HEK293 (cell line): ENCODE results near the gene CTDNEP1.

ENCODE experiments used
- CTCF ChIA-PET: fragments of 350-600 bp; formaldehyde crosslinking; extraction: SDS; loops from one replicate; lab custom pipeline; 2021; ENCODE audit warnings: antibody characterized with exemption; lab: Yijun Ruan, JAX
- POLR2A ChIA-PET: fragments of 300-600 bp; formaldehyde crosslinking; extraction: SDS; loops from one replicate; lab custom pipeline; 2020; ENCODE audit warnings: antibody characterized with exemption, inconsistent platforms; lab: Yijun Ruan, JAX
- H3K27ac ChIP-seq: fragments of 200-500 bp; sonication (Bioruptor generic); 2 replicates; pipeline ENCODE4 v1.5.1; 2014; ENCODE audit warnings: low read depth, low read length, control low read depth, inconsistent platforms; ENCODE audit errors: extremely low read depth
- H3K36me3 ChIP-seq, 2 experiments: fragments of 200-500 bp in 1 of 2; sonication (Bioruptor generic) in 1 of 2; 1 replicate in 1 of 2; 2 replicates in 1 of 2; pipeline ENCODE4 v1.5.1; 2014 to 2017; ENCODE audit warnings: inconsistent platforms in 2 of 2, low read length in 2 of 2; ENCODE audit not compliant: control insufficient read depth in 2 of 2, insufficient read depth in 1 of 2
- H3K4me1 ChIP-seq: fragments of 200-500 bp; sonication (Bioruptor generic); 2 replicates; pipeline ENCODE4 v1.5.1; 2014; ENCODE audit warnings: mild to moderate bottlenecking, low read length, inconsistent platforms; ENCODE audit not compliant: control insufficient read depth, insufficient read depth
- H3K4me3 ChIP-seq: 2 replicates; pipeline ENCODE4 v1.5.1; 2011; ENCODE audit warnings: low read depth, mild to moderate bottlenecking, control low read depth, low read length, moderate library complexity
- H3K9me3 ChIP-seq: fragments of 200-500 bp; sonication (Bioruptor generic); 2 replicates; pipeline ENCODE4 v1.5.1; 2014; ENCODE audit warnings: low read depth, low read length, inconsistent platforms; ENCODE audit not compliant: control insufficient read depth, insufficient read depth
- GLI2 ChIP-seq: fragments of 450-650 bp; formaldehyde crosslinking; IDR thresholded peaks from 2 replicates; pipeline ENCODE4; 2017; ENCODE audit warnings: missing biosample characterization, missing genetic modification characterization, low read depth, borderline replicate concordance
- GLIS2 ChIP-seq: fragments of 450-650 bp; formaldehyde crosslinking; IDR thresholded peaks from 2 replicates; pipeline ENCODE4 v1.5.1; 2016; ENCODE audit warnings: missing biosample characterization, missing genetic modification characterization
- SP3 ChIP-seq: fragments of 450-650 bp; formaldehyde crosslinking; IDR thresholded peaks from 2 replicates; pipeline ENCODE4 v1.5.1; 2016; ENCODE audit warnings: missing biosample characterization, missing genetic modification characterization
- ZFHX2 ChIP-seq: fragments of 450-650 bp; formaldehyde crosslinking; conservative IDR thresholded peaks from 2 replicates; pipeline ENCODE4 v1.5.1; 2016; ENCODE audit warnings: missing biosample characterization, missing genetic modification characterization
- ZNF121 ChIP-seq: fragments of 450-650 bp; formaldehyde crosslinking; IDR thresholded peaks from 2 replicates; pipeline ENCODE4 v1.5.1; 2016; ENCODE audit warnings: missing biosample characterization, missing genetic modification characterization
- ZNF133 ChIP-seq: fragments of 450-650 bp; formaldehyde crosslinking; IDR thresholded peaks from 2 replicates; pipeline ENCODE4 v1.5.1; 2016; ENCODE audit warnings: missing biosample characterization, missing genetic modification characterization
- ZNF202 ChIP-seq: fragments of 450-650 bp; formaldehyde crosslinking; IDR thresholded peaks from 2 replicates; pipeline ENCODE4 v1.5.1; 2016; ENCODE audit warnings: missing biosample characterization, missing genetic modification characterization, borderline replicate concordance
- ZNF335 ChIP-seq: fragments of 450-650 bp; formaldehyde crosslinking; conservative IDR thresholded peaks from 2 replicates; pipeline ENCODE4 v1.5.1; 2016; ENCODE audit warnings: missing biosample characterization, missing genetic modification characterization
- ZNF521 ChIP-seq: fragments of 450-650 bp; formaldehyde crosslinking; IDR thresholded peaks from 2 replicates; pipeline ENCODE4 v1.5.1; 2017; ENCODE audit warnings: missing biosample characterization, mild to moderate bottlenecking, missing genetic modification characterization
- ZNF580 ChIP-seq: fragments of 450-650 bp; formaldehyde crosslinking; IDR thresholded peaks from 2 replicates; pipeline ENCODE4 v1.5.1; 2016; ENCODE audit warnings: missing biosample characterization, missing genetic modification characterization
- ZNF791 ChIP-seq: fragments of 450-650 bp; formaldehyde crosslinking; IDR thresholded peaks from 2 replicates; pipeline ENCODE4 v1.5.1; 2016; ENCODE audit warnings: missing biosample characterization, missing genetic modification characterization
- ZSCAN30 ChIP-seq: fragments of 450-650 bp; IDR thresholded peaks from 2 replicates; pipeline ENCODE4 v1.5.1; 2018; ENCODE audit warnings: missing biosample characterization, mild to moderate bottlenecking, missing genetic modification characterization, moderate library complexity
- ZXDB ChIP-seq: fragments of 450-650 bp; formaldehyde crosslinking; IDR thresholded peaks from 2 replicates; pipeline ENCODE4 v1.5.1; 2016; ENCODE audit warnings: missing biosample characterization, missing genetic modification characterization
- TF ChIP-seq, protein P1 (sequence below): sonication (generic); formaldehyde crosslinking; IDR thresholded peaks from 2 replicates; pipeline ENCODE4 v1.8.1; 2022; ENCODE audit warnings: mild to moderate bottlenecking, moderate library complexity, missing genetic modification reagents
- TF ChIP-seq, protein P2 (sequence below): fragments of 450-650 bp; formaldehyde crosslinking; conservative IDR thresholded peaks from 2 replicates; pipeline ENCODE4 v1.5.1; 2016; ENCODE audit warnings: low read depth, missing biosample characterization, missing genetic modification characterization
- TF ChIP-seq, protein P3 (sequence below): fragments of 450-650 bp; formaldehyde crosslinking; IDR thresholded peaks from 2 replicates; pipeline ENCODE4 v1.5.1; 2016; ENCODE audit warnings: missing biosample characterization, missing genetic modification characterization

The CTDNEP1 gene

GRCh38 chr17:7250695-7251627 is 573 bp downstream of the CTDNEP1 start (continued):
- TF ChIP-seq ZNF580: no peak
- TF ChIP-seq ZNF521 (tag by site-specific recombination): no peak
- TF ChIP-seq SP3 (tag by site-specific recombination): no peak
- peak; percentile 59 for TF ChIP-seq ZNF335 (tag by site-specific recombination)
- TF ChIP-seq ZNF133 (tag by site-specific recombination): no peak
- no peak for TF ChIP-seq GLI2 (tag by site-specific recombination)
- TF ChIP-seq, protein P1, sequence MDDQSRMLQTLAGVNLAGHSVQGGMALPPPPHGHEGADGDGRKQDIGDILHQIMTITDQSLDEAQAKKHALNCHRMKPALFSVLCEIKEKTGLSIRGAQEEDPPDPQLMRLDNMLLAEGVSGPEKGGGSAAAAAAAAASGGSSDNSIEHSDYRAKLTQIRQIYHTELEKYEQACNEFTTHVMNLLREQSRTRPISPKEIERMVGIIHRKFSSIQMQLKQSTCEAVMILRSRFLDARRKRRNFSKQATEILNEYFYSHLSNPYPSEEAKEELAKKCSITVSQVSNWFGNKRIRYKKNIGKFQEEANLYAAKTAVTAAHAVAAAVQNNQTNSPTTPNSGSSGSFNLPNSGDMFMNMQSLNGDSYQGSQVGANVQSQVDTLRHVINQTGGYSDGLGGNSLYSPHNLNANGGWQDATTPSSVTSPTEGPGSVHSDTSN (CRISPR knock-in tag): no peak
- TF ChIP-seq, protein P2, sequence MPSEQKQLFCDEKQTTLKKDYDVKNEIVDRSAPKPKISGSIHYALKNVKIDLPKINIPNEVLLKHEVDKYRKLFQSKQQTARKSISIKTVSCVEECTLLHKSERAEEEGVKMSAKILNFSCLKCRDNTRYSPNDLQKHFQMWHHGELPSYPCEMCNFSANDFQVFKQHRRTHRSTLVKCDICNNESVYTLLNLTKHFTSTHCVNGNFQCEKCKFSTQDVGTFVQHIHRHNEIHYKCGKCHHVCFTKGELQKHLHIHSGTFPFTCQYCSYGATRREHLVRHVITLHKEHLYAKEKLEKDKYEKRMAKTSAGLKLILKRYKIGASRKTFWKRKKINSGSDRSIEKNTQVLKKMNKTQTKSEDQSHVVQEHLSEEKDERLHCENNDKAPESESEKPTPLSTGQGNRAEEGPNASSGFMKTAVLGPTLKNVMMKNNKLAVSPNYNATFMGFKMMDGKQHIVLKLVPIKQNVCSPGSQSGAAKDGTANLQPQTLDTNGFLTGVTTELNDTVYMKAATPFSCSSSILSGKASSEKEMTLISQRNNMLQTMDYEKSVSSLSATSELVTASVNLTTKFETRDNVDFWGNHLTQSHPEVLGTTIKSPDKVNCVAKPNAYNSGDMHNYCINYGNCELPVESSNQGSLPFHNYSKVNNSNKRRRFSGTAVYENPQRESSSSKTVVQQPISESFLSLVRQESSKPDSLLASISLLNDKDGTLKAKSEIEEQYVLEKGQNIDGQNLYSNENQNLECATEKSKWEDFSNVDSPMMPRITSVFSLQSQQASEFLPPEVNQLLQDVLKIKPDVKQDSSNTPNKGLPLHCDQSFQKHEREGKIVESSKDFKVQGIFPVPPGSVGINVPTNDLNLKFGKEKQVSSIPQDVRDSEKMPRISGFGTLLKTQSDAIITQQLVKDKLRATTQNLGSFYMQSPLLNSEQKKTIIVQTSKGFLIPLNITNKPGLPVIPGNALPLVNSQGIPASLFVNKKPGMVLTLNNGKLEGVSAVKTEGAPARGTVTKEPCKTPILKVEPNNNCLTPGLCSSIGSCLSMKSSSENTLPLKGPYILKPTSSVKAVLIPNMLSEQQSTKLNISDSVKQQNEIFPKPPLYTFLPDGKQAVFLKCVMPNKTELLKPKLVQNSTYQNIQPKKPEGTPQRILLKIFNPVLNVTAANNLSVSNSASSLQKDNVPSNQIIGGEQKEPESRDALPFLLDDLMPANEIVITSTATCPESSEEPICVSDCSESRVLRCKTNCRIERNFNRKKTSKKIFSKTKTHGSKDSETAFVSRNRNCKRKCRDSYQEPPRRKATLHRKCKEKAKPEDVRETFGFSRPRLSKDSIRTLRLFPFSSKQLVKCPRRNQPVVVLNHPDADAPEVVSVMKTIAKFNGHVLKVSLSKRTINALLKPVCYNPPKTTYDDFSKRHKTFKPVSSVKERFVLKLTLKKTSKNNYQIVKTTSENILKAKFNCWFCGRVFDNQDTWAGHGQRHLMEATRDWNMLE (tag by site-specific recombination): no peak
- TF ChIP-seq GLIS2 (tag by site-specific recombination): peak; percentile 31; the same call in 1 of the 2 replicates
- TF ChIP-seq, all 188 proteins: peak for 13

DNA sequence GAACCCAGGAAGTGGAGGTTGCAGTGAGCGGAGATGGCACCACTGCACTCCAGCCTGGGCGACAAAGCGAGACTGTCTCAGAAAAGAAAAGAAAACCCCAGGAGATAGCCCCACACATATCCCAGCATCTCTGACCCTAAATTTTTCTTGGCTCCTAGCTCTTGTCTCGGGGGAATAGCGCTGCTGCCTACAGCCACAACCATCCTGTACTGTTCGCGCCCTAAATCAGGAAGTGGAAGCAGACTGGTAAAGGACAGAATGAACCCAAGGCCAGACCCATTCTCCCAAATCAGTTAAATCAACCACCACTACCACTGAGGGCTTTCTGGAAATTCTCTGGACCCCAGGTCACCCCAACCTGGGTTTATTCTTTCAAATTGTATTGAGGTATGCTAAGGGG is 1.7 kb downstream of the CTDNEP1 start:
- H3K9me3 ChIP-seq: no peaks in the 10 kb centered on the region
- CTCF ChIA-PET: interaction anchor here (0.6 to 1.4 kb wide), 2 partner anchors 16 to 121 kb away, joined by 3 to 5 read pairs; no protein-coding TSS in a partner anchor
- no peak overlapping the region for H3K27ac ChIP-seq
- POLR2A ChIA-PET: interaction anchor here (1.5 to 1.6 kb wide), 2 partner anchors 12 to 80 kb away, joined by 4 to 7 read pairs; partner anchors contain the start of genes NEURL4 and PHF23
- peaks cover 36 to 47% of the 10 kb centered on the region in 2 experiments for H3K36me3 ChIP-seq
- H3K4me3 ChIP-seq: peak overlapping the region; percentile 75
- TF ChIP-seq ZFHX2 (tag by site-specific recombination) (no peak), ZNF791 (tag by site-specific recombination) (no peak), ZNF202 (no peak), ZNF121 (tag by site-specific recombination) (no peak), ZXDB (no peak), ZSCAN30 (tag by site-specific recombination) (no peak)
- TF ChIP-seq, protein P3, sequence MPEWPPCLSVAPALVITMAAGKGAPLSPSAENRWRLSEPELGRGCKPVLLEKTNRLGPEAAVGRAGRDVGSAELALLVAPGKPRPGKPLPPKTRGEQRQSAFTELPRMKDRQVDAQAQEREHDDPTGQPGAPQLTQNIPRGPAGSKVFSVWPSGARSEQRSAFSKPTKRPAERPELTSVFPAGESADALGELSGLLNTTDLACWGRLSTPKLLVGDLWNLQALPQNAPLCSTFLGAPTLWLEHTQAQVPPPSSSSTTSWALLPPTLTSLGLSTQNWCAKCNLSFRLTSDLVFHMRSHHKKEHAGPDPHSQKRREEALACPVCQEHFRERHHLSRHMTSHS: no peak
- peaks cover 13% of the 10 kb centered on the region; the same call in 1 of the 2 replicates for H3K4me1 ChIP-seq
